ENCODE results near the gene S1PR2. TPM values are rescaled to one million over a fixed set of nuclear protein-coding genes. Genes with fewer than 3 reads are reported as not detected.

S1PR2 gene
- 4.3 and 6.2 TPM in 2 replicates for total RNA-seq

GRCh38 chr19:10230861-10231611, at the start of gene S1PR2:
S1PR2 (minus strand) TSS chr19:10231331; CDS start chr19:10224905, 6,426 bp downstream.

GRCh38 chr19:10270616-10271394, 39.7 kb upstream of the S1PR2 start, which contains the start of gene ICAM1:
ICAM1 (plus strand) TSS chr19:10271120; CDS start chr19:10271160, 40 bp downstream.

GRCh38 chr19:10251792-10252694, 20.9 kb upstream of the S1PR2 start, which contains the start of gene MRPL4:
MRPL4 (plus strand) TSS chr19:10252214; CDS start chr19:10252254, 40 bp downstream.

GRCh38 chr19:10194500-10195198, 36.5 kb downstream of the S1PR2 start, which contains the start of gene DNMT1:
DNMT1 (minus strand) TSS chr19:10194953; CDS start chr19:10194899, 54 bp downstream.

Other genes with a start within 250 kb of the S1PR2 start
- gene COL5A3, start 220.8 kb downstream of the S1PR2 start, total RNA-seq = 0.62 and 4.9 TPM in 2 replicates
- not detected in 2 replicates for gene RDH8, start 217.8 kb downstream of the S1PR2 start, total RNA-seq
- gene SHFL, start 145.0 kb downstream of the S1PR2 start, total RNA-seq = 8.9 and 13.9 TPM in 2 replicates
- not detected in 2 replicates for gene ANGPTL6, start 128.7 kb downstream of the S1PR2 start, total RNA-seq
- gene PPAN, start 125.0 kb downstream of the S1PR2 start, total RNA-seq = 36.6 and 66.4 TPM in 2 replicates
- gene P2RY11, start 119.6 kb downstream of the S1PR2 start, total RNA-seq = 2.7 and 5.5 TPM in 2 replicates
- gene EIF3G, start 111.4 kb downstream of the S1PR2 start, total RNA-seq = 233 and 298 TPM in 2 replicates
- 57.3 and 126 TPM in 2 replicates for gene DNMT1, start 36.4 kb downstream of the S1PR2 start, total RNA-seq
- 103 and 166 TPM in 2 replicates for gene MRPL4, start 20.9 kb upstream of the S1PR2 start, total RNA-seq
- gene ICAM1, start 39.8 kb upstream of the S1PR2 start, total RNA-seq = 7.3 and 17.3 TPM in 2 replicates
- gene ICAM4, start 55.6 kb upstream of the S1PR2 start, total RNA-seq = 0.08 and 0.15 TPM in 2 replicates
- gene ICAM5, start 58.6 kb upstream of the S1PR2 start, total RNA-seq = 1.0 and 8.8 TPM in 2 replicates
- 1.5 and 1.6 TPM in 2 replicates for gene ZGLP1, start 78.5 kb upstream of the S1PR2 start, total RNA-seq
- gene FDX2, start 84.7 kb upstream of the S1PR2 start, total RNA-seq = 21.6 and 34.8 TPM in 2 replicates
- gene RAVER1, start 102.2 kb upstream of the S1PR2 start, total RNA-seq = 17.8 and 20.3 TPM in 2 replicates
- 1.6 and 5.7 TPM in 2 replicates for gene ICAM3, start 108.3 kb upstream of the S1PR2 start, total RNA-seq
- gene TYK2, start 149.2 kb upstream of the S1PR2 start, total RNA-seq = 63.7 and 74.0 TPM in 2 replicates
- 172 and 200 TPM in 2 replicates for gene CDC37, start 172.2 kb upstream of the S1PR2 start, total RNA-seq
- gene PDE4A, start 189.2 kb upstream of the S1PR2 start, total RNA-seq = 0.15 and 1.3 TPM in 2 replicates